PC-9 (cell line): ENCODE data around the gene FUNDC2. TPM values are rescaled to one million over a fixed set of nuclear protein-coding genes. Genes with fewer than 3 reads are reported as not detected.

Experiments
- BruUV-seq: library from RNA; stranded (reverse); fragments of 400-500 nt; replicated peaks from 2 replicates; lab custom pipeline; 2021; lab: Mats Ljungman, UMichigan
- CTCF ChIA-PET: fragments of 300-600 bp; sonication (Branson Sonifier 250); formaldehyde crosslinking; loops from one replicate; lab custom pipeline; 2022; ENCODE audit warnings: antibody characterized with exemption; lab: Charles Lee
- POLR2A ChIA-PET: fragments of 300-600 bp; sonication (Branson Sonifier 250); formaldehyde crosslinking; loops from one replicate; lab custom pipeline; 2022; ENCODE audit warnings: antibody characterized with exemption; ENCODE audit not compliant: unreplicated experiment; lab: Charles Lee
- DNase-seq, 2 experiments: peaks; one replicate each; pipeline versions ENCODE4 v3.0.0 to v3.0.0-alpha.2; 2015 to 2022; ENCODE audit warnings: mixed read lengths in 1 of 2
- H2AFZ ChIP-seq: fragments of 200-600 bp; sonication (generic); 2 replicates; pipeline ENCODE4 v1.8.1; 2017; ENCODE audit warnings: antibody characterized with exemption
- H3F3A ChIP-seq: fragments of 200-600 bp; sonication (generic); 2 replicates; pipeline ENCODE4 v1.8.1; 2017; ENCODE audit warnings: antibody characterized with exemption, mild to moderate bottlenecking, low read depth; ENCODE audit not compliant: insufficient read depth
- H3K27ac ChIP-seq: fragments of 200-600 bp; sonication (generic); 2 replicates; pipeline ENCODE4 v1.6.1; 2016; ENCODE audit warnings: mixed run types
- H3K27me3 ChIP-seq: fragments of 200-600 bp; sonication (generic); 2 replicates; pipeline ENCODE4 v1.6.1; 2016; ENCODE audit warnings: low read depth, mixed run types; ENCODE audit not compliant: insufficient read depth
- H3K36me3 ChIP-seq: fragments of 200-600 bp; sonication (generic); 2 replicates; pipeline ENCODE4 v1.6.1; 2016; ENCODE audit warnings: low read depth, mixed run types
- H3K4me1 ChIP-seq: fragments of 200-600 bp; sonication (generic); replicated peaks from 2 replicates; pipeline ENCODE4 v1.6.1; 2016; ENCODE audit warnings: mixed run types; ENCODE audit not compliant: insufficient read depth
- H3K4me2 ChIP-seq: fragments of 200-600 bp; sonication (generic); 2 replicates; pipeline ENCODE4 v1.6.1; 2017; ENCODE audit warnings: mixed run types
- H3K4me3 ChIP-seq: fragments of 200-600 bp; sonication (generic); 2 replicates; pipeline ENCODE4 v1.6.1; 2016; ENCODE audit warnings: mixed run types
- H3K79me2 ChIP-seq: fragments of 200-600 bp; sonication (generic); 2 replicates; pipeline ENCODE4 v1.6.1; 2017; ENCODE audit warnings: low read depth, mixed run types
- H3K9me2 ChIP-seq: fragments of 200-600 bp; sonication (generic); 2 replicates; pipeline ENCODE4 v1.8.1; 2017; ENCODE audit warnings: mild to moderate bottlenecking; ENCODE audit not compliant: insufficient read depth
- H3K9me3 ChIP-seq: fragments of 200-600 bp; sonication (generic); 2 replicates; pipeline ENCODE4 v1.8.1; 2016; ENCODE audit warnings: low read depth; ENCODE audit not compliant: insufficient read depth
- H4K20me1 ChIP-seq: fragments of 200-600 bp; sonication (generic); 2 replicates; pipeline ENCODE4 v1.8.1; 2017; ENCODE audit not compliant: insufficient read depth
- EZH2 ChIP-seq: fragments of 200-600 bp; sonication (generic); IDR thresholded peaks from 2 replicates; pipeline ENCODE4 v1.8.0; 2017; ENCODE audit warnings: antibody characterized with exemption, low read depth
- intact Hi-C: fragments of 100-400 bp; cut with micrococcal nuclease; formaldehyde crosslinking; loops from one replicate; pipeline ENCODE4 v1.10.0; 2022; ENCODE audit not compliant: unreplicated experiment
- total RNA-seq: library from RNA; stranded (reverse); gene quantifications from 2 replicates; pipeline ENCODE4 v1.2.3, GENCODE V29; 2021
- TF ChIP-seq, protein P1 (sequence below): fragments of 200-600 bp; sonication (generic); conservative IDR thresholded peaks from 2 replicates; pipeline ENCODE4 v1.6.1; 2017; ENCODE audit warnings: mixed run types, antibody characterized with exemption, mild to moderate bottlenecking, moderate library complexity

FUNDC2 gene
- total RNA-seq, 1 experiment from 2014 or later = 90.6 TPM

DNA sequence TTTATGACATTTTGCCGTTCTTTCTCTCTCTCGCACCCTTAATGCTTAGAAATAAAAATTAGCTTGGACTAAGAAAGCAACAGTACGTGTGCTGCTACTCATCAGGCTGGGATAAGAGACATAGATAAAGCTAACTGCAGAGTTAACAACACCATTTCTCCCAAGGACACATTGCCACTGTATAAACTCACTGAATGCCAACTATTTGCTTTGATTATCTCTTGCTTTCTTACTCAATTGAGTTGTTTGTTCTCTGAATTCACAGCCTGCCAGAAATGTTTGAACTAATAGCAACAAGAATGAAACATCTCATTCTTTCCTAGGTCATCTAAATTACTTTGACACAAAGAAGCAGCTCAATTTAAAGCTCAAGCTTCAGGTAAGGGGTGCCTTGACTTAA lies 38.7 kb upstream of the FUNDC2 start:
- Histone ChIP-seq H2AFZ (no peak overlapping the region), H3K36me3 (no peaks in the 10 kb centered on the region), H4K20me1 (no peaks in the 10 kb centered on the region), H3K4me3 (no peak overlapping the region), H3K4me2 (no peak overlapping the region), H3K4me1 (no peaks in the 10 kb centered on the region), H3K27me3 (no peaks in the 10 kb centered on the region), H3K79me2 (no peaks in the 10 kb centered on the region), H3K27ac (no peak overlapping the region), H3K9me2 (no peaks in the 10 kb centered on the region), H3K9me3 (no peaks in the 10 kb centered on the region), H3F3A (no peaks in the 10 kb centered on the region)
- ChIA-PET CTCF (interaction anchor here (0.6 kb wide), 1 partner anchor 226 kb away, joined by 7 read pairs; no protein-coding TSS in a partner anchor), POLR2A (interaction anchor here (0.6 to 0.7 kb wide), 2 partner anchors 123 to 704 kb away, joined by 3 to 9 read pairs; no protein-coding TSS in a partner anchor)
- TF ChIP-seq, protein P1, sequence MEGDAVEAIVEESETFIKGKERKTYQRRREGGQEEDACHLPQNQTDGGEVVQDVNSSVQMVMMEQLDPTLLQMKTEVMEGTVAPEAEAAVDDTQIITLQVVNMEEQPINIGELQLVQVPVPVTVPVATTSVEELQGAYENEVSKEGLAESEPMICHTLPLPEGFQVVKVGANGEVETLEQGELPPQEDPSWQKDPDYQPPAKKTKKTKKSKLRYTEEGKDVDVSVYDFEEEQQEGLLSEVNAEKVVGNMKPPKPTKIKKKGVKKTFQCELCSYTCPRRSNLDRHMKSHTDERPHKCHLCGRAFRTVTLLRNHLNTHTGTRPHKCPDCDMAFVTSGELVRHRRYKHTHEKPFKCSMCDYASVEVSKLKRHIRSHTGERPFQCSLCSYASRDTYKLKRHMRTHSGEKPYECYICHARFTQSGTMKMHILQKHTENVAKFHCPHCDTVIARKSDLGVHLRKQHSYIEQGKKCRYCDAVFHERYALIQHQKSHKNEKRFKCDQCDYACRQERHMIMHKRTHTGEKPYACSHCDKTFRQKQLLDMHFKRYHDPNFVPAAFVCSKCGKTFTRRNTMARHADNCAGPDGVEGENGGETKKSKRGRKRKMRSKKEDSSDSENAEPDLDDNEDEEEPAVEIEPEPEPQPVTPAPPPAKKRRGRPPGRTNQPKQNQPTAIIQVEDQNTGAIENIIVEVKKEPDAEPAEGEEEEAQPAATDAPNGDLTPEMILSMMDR = no peak
- no peak for TF ChIP-seq EZH2
- intact Hi-C loops = loop anchor here (10.0 kb wide), 2 partner anchors 227 to 667 kb away; partner anchors contain the start of gene VBP1
- no TSS peak for BruUV-seq
- DNase-seq = no peak

DNA sequence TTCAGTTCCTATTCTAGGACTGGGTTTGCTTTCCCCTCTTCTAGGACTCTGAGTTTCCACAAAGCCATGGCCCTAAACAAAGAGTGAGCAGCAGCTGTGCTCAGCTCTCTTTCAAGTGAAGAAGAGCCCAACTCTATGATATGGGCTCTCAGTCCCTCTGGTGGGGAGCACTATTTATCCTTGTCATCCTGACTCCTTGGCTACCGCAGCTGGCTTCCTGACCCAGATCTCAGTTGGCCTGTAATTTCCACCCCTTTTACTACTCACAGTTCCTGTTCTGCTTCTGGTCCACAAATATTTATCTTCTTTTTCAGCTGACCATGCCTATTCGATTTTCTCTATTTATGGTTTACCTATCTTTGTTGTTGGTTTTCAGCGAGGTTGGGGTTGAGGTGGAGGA lies 37.9 kb upstream of the FUNDC2 start:
- H4K20me1 ChIP-seq = no peaks in the 10 kb centered on the region
- no TSS peak for BruUV-seq
- DNase-seq = no peak
- no peak overlapping the region for H2AFZ ChIP-seq
- H3K4me2 ChIP-seq = no peak overlapping the region
- ChIA-PET CTCF (interaction anchor here (0.6 kb wide), 1 partner anchor 226 kb away, joined by 7 read pairs; no protein-coding TSS in a partner anchor), POLR2A (interaction anchor here (0.6 kb wide), 1 partner anchor 703 kb away, joined by 3 read pairs; no protein-coding TSS in a partner anchor)
- H3K4me3 ChIP-seq = no peak overlapping the region
- H3K36me3 ChIP-seq = no peaks in the 10 kb centered on the region
- H3F3A ChIP-seq = no peaks in the 10 kb centered on the region
- no peak for TF ChIP-seq EZH2
- TF ChIP-seq, protein P1 = no peak
- no peaks in the 10 kb centered on the region for H3K27me3 ChIP-seq
- H3K4me1 ChIP-seq = no peaks in the 10 kb centered on the region
- no peaks in the 10 kb centered on the region for H3K9me2 ChIP-seq
- intact Hi-C loops = loop anchor here (10.0 kb wide), 2 partner anchors 226 to 666 kb away; partner anchors contain the start of gene VBP1
- H3K27ac ChIP-seq = no peak overlapping the region
- no peaks in the 10 kb centered on the region for H3K79me2 ChIP-seq
- H3K9me3 ChIP-seq = no peaks in the 10 kb centered on the region

DNA sequence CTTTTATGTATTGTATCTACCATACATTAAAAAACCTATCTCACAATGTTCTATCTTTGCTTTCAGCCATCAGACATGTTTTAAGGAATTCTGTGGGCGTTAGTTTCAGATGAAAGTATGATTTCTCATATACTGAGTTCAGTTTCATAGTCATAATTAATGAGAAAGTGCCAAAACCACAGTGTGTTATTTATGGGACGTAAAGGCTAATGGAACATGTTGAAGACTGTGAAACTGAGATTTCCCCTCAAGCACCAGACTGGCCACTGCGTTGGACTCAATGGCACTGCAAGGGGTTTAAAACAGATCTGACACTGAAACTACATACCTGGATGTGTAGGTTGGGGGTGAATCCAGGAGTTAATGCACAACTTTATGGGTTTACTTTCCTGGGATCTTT lies 36.1 kb upstream of the FUNDC2 start:
- no peak overlapping the region for H3K4me2 ChIP-seq
- H3K79me2 ChIP-seq = no peaks in the 10 kb centered on the region
- H3K9me3 ChIP-seq = no peaks in the 10 kb centered on the region
- ChIA-PET POLR2A (no interaction called here), CTCF (no interaction called here)
- H3K27me3 ChIP-seq = no peaks in the 10 kb centered on the region
- intact Hi-C loops = no loop called here
- H3K27ac ChIP-seq = no peak overlapping the region
- H3F3A ChIP-seq = no peaks in the 10 kb centered on the region
- no peaks in the 10 kb centered on the region for H3K36me3 ChIP-seq
- no peaks in the 10 kb centered on the region for H3K4me1 ChIP-seq
- DNase-seq = no peak
- H2AFZ ChIP-seq = no peak overlapping the region
- TF ChIP-seq EZH2 = no peak
- TF ChIP-seq, protein P1 = no peak
- H3K4me3 ChIP-seq = no peak overlapping the region
- BruUV-seq = no TSS peak
- H4K20me1 ChIP-seq = no peaks in the 10 kb centered on the region
- no peaks in the 10 kb centered on the region for H3K9me2 ChIP-seq
